Activated CD4-positive, alpha-beta T cell treated with anti-CD3 and anti-CD28 coated beads, Interleukin-2, Interleukin-6, amounts not matched to agents 100 ng/mL and 50 ng/mL, durations not matched to agents 16 hours and 8 hours (primary cell): ENCODE measurements around the gene PHKG2.

ENCODE experiments used
- DNase-seq: peaks from one replicate; pipeline ENCODE4 v3.0.0-alpha.2; 2020

Gene PHKG2

GRCh38 chr16:30777591-30778297, 29.5 kb downstream of the PHKG2 start:
- no peak for DNase-seq

GRCh38 chr16:30778549-30779244, 30.5 kb downstream of the PHKG2 start:
- DNase-seq, result no peak

GRCh38 chr16:30779596-30779995, 31.4 kb downstream of the PHKG2 start:
- no peak for DNase-seq

GRCh38 chr16:30780021-30780420, 31.8 kb downstream of the PHKG2 start:
- no peak for DNase-seq

- DNase-seq, result no peak
These were observed 32.3 kb downstream of the PHKG2 start for GRCh38 chr16:30780549-30780948.

DNA sequence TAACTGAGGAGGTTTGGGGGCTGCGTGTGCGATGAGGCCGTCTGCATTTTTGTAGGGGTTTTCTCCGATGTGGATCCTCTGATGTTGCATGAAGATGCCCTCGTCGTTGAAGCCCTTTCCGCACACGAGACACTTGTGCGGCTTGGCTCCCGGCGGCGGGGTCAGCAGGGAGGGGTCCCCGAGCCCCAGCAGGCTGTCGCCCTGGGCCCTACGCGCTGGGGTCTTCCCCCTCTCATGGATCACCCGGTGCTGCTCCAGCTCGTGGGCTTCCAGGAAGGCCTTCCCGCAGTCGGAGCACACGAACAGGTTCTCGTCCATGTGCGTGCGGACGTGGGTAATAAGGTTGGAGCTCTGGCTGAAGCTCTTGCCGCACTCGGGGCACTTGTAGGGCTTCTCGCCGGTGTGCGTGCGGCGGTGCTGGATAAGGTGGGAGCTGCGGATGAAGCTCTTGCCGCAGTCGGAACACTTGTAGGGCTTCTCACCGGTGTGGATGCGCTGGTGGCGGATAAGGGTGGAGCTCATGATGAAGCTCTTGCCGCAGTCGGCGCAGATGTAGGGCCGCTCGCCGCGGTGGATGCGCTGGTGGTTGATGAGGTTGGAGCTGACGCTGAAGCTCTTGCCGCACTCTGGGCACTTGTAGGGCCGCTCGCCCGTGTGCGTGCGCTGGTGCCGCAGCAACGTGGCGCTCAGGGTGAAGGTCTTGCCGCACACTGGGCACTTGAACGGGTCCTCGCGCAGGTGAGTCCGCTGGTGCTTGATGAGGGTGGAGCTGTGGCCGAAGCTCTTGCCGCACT, 34.5 kb downstream of the PHKG2 start:
- DNase-seq, result no peak

DNA sequence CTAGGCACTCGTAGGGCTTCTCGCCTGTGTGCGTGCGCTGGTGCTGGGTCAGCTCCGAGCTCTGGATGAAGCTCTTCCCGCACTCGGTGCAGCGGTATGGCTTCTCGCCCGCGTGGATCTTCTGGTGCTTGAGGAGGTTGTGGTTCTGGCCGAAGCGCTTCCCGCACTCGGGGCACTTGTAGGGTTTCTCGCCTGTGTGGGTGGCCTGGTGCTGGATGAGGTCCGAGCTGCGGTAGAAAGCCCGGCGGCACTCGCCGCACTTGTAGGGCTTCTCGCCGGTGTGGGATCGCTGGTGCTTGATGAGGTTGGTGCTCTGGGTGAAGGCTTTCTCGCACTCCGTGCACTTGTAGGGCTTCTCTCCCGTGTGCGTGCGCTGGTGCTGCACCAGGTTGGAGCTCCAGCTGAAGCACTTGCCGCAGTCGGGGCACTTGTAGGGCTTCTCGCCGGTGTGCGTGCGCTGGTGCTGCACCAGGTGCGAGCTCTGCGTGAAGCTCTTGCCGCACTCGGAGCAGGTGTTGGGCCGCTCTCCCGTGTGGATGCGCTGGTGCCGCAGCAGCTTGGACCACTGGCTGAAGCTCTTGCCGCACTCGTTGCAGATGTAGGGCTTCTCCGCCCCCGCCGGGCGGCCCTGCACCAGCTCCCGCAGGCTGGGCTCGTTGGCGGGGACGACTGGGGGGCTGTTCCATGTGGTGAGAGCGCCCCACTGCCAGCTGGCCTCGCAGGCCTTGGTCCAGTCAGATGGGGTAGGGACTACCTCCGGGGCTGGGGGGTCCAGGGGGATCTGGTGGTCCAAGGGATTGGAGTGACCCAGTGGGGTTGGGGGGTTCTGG, 35.3 kb downstream of the PHKG2 start:
- no peak for DNase-seq

GRCh38 chr16:30784215-30784614, 36.0 kb downstream of the PHKG2 start:
- DNase-seq, result no peak

DNA sequence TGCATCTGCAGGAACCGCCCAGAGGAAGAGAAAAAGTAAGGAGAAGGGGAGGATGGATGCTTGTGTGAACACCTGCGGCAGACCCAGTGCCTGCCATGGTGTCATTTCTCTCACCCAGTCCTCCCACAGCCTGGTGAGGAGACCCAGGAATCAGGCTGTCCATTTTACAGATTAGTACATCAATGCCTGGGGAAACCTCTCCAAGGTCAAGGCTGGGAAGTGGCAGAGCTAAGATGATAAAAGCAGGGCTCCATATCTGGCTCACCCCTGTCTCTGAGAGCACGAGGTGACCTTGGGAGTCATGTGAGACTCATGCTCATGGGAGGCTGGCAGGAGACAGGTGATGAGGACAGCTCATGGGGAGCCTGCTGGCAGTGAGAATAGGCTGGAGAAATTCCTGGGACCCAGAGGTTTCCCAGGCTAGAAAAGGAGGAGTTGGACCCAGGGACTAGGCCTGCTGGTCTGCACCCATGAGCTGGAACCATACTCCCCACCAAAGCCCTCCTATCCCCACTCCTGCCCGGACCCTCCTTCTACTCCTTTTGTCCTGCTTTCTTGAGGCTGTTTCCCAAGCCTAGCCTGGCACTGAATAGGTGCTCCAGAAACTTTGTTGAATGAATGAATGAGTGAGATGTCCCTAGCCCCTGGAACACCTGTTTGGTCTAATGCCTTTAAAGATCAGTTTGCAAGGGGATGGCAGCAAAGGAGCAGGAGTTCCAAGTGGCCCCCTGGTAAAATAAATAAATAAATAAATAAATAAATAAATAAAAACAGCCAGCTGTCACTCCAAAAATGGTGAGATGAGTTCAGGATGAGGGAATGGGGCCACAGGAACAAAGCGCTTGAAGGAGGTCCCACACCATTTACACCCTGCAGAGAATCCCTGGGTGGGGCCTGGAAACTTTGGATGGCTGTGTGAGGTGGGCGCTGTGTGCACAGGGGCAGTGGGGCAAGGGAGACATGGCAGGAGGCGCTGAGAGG, 37.2 kb downstream of the PHKG2 start:
- no peak for DNase-seq

DNA sequence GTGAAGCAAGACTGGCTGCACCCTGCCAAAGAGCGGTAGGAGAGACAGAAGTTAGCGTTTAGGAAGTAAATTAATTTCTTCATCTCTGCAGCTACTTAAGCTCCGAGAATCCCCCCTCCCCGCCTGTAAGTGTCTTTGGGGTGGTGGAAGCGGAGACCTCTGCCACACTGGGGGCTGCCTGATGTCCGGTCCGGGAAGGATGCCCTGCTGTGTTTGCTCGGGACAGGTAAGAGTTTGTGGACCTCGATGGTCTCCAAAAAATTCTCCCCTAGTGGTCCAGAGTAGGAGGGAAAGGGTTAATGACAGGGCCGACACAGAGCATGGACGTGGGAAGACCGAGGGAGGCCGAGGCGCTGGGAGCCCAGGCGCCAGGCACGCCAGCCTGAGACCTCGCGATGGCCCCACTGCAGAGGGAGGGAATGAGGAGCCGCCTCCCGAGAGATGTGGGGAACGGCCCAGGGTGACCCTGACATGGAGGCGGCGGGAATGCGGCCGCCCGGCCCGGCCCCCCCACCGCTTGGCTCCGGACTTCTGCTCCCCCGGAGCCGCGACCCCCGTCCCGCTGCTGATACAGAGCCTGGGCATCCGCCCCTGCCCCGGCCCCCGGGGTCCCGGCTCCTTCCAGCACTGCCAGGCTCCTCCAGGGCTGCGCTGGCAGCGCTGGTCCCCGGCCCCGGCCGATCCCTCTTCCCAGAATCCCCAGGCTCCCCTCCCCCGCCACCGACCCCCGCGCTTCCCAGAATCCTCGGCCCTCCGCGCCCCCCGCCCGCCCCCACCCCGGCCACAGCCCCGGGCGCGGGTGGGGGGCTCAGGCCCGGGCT, 38.1 kb downstream of the PHKG2 start:
- no peak for DNase-seq

GRCh38 chr16:30786936-30787612, 38.8 kb downstream of the PHKG2 start, which contains the start of gene ZNF629:
ZNF629 (minus strand) TSS chr16:30787205; CDS start chr16:30784482, 2,723 bp downstream.
- no peak for DNase-seq

GRCh38 chr16:30787613-30788378, 39.6 kb downstream of the PHKG2 start:
- DNase-seq, result no peak

DNA sequence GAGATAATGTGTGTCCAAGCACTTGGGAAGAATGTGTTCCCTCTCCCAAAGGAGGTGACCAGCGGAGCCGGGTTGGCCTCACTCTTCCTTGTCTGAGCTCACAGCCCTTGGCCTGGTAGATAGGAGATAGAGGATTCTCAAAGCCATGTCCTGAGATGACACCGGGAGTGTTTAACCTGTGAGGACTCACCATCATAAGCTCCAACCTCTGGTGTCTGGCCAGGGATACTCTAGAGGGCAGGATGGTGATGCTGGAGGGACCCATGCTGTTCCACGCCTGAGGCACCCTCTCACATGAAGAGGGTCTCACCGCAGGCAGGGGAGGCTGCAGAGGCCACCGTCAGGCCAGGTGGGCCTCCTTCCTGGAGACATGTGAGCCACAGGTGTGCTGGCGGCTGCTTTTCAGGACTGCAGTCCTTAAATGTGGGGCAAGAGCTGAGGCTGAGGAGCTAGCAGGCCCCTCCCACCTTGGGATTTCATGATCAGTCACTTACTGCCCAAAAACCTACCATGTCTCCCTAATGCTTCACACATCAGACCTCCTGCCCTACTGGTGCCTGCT, 45.4 kb downstream of the PHKG2 start:
- no peak for DNase-seq

GRCh38 chr16:30794634-30795033, 46.4 kb downstream of the PHKG2 start:
- DNase-seq, result no peak

GRCh38 chr16:30797670-30798309, 49.6 kb downstream of the PHKG2 start:
- no peak for DNase-seq
